NCI-H2227 (cell line): ENCODE results near the gene NDUFS4.
"Not testable (repeated sequence)": the region's sequence is repeated elsewhere in the genome, so short reads cannot be mapped to it uniquely, and the experiment has no call there.

ENCODE experiments used
- DNase-seq: peaks from one replicate; lab custom pipeline; 2025; ENCODE audit not compliant: unreplicated experiment; lab: John Stamatoyannopoulos, UW

Gene NDUFS4

GRCh38 chr5:53560506-53561191, at the start of gene NDUFS4:
TSS of gene NDUFS4 (plus strand) at chr5:53560639. CDS start at chr5:53560663, 24 bp downstream.
- peak; percentile 83 for DNase-seq

GRCh38 chr5:53512539-53512938, 47.9 kb upstream of the NDUFS4 start:
- DNase-seq, result no peak

GRCh38 chr5:53515988-53516387, 44.5 kb upstream of the NDUFS4 start:
- DNase-seq, result no peak

GRCh38 chr5:53520813-53521212, 39.6 kb upstream of the NDUFS4 start:
- no peak for DNase-seq

- no peak for DNase-seq
Observed at GRCh38 chr5:53537711-53538110, 22.7 kb upstream of the NDUFS4 start.

GRCh38 chr5:53540739-53541138, 19.7 kb upstream of the NDUFS4 start:
- not testable (repeated sequence) for DNase-seq

GRCh38 chr5:53541859-53542258, 18.6 kb upstream of the NDUFS4 start:
- no peak for DNase-seq

GRCh38 chr5:53542926-53543325, 17.5 kb upstream of the NDUFS4 start:
- no peak for DNase-seq

GRCh38 chr5:53543401-53543800, 17.0 kb upstream of the NDUFS4 start:
- no peak for DNase-seq

- DNase-seq, result no peak
Observed at GRCh38 chr5:53545744-53546143, 14.7 kb upstream of the NDUFS4 start.

- no peak for DNase-seq
Observed at GRCh38 chr5:53547226-53547625, 13.2 kb upstream of the NDUFS4 start.

- DNase-seq, result not testable (repeated sequence)
Observed at GRCh38 chr5:53548501-53548900, 11.9 kb upstream of the NDUFS4 start.

- no peak for DNase-seq
Observed at GRCh38 chr5:53549792-53550191, 10.6 kb upstream of the NDUFS4 start.

GRCh38 chr5:53552561-53552960, 7.9 kb upstream of the NDUFS4 start:
- DNase-seq, result no peak

GRCh38 chr5:53554444-53554843, 6.0 kb upstream of the NDUFS4 start:
- no peak for DNase-seq

- DNase-seq, result no peak
Observed at GRCh38 chr5:53555160-53555559, 5.3 kb upstream of the NDUFS4 start.

GRCh38 chr5:53556001-53556400, 4.4 kb upstream of the NDUFS4 start:
- no peak for DNase-seq

GRCh38 chr5:53557386-53557785, 3.1 kb upstream of the NDUFS4 start:
- no peak for DNase-seq

GRCh38 chr5:53558966-53559365, 1.5 kb upstream of the NDUFS4 start:
- no peak for DNase-seq

GRCh38 chr5:53560028-53560427, 411 bp upstream of the NDUFS4 start:
- DNase-seq, result no peak

GRCh38 chr5:53568401-53568800, 8.0 kb downstream of the NDUFS4 start:
- no peak for DNase-seq

- no peak for DNase-seq
Observed at GRCh38 chr5:53568871-53569270, 8.4 kb downstream of the NDUFS4 start.

GRCh38 chr5:53569453-53569852, 9.0 kb downstream of the NDUFS4 start:
- DNase-seq, result no peak
